ENCODE results near the gene ZCCHC14.
A peak's percentile ranks its signal among the peaks of the same experiment; 100 is the strongest.

The ZCCHC14 gene

GRCh38 chr16:87492721-87493607 is at the start of gene ZCCHC14:
ZCCHC14 (minus strand) TSS chr16:87493024; CDS start chr16:87492238, 786 bp downstream.
- in situ Hi-C loops (cut with MboI; ENCODE audit: low sequenced_read_pairs) = no loop called here
- DNase-seq (ENCODE audit: low spot score in 2 of 2) = peak; percentile 90 to 99
- Histone ChIP-seq H3K4me3 (peak within 1 kb of the TSS; percentile 50), H3K36me3 (replicated peaks) (0 out of 2 replicates have a peak, but pooled peaks cover 3% of the 10 kb centered on the region), H3K9me3 (no peaks in the 10 kb centered on the region), H3K4me1 (peaks cover 9% of the 10 kb centered on the region), H3K27me3 (ENCODE audit: low read depth) (no peaks in the 10 kb centered on the region)

- Histone ChIP-seq H3K27me3 (ENCODE audit: low read depth) (peaks cover 58% of the 10 kb centered on the region), H3K4me3 (no peak overlapping the region), H3K4me1 (no peaks in the 10 kb centered on the region), H3K36me3 (replicated peaks) (no peaks in the 10 kb centered on the region), H3K9me3 (no peaks in the 10 kb centered on the region)
- in situ Hi-C loops (cut with MboI; ENCODE audit: low sequenced_read_pairs) = no loop called here
- no peak for DNase-seq (ENCODE audit: low spot score in 2 of 2)
Measured at GRCh38 chr16:87541872-87542234, 49.0 kb upstream of the ZCCHC14 start.

GRCh38 chr16:87541147-87541871 is 48.5 kb upstream of the ZCCHC14 start:
- no peaks in the 10 kb centered on the region for H3K9me3 ChIP-seq
- DNase-seq (ENCODE audit: low spot score in 2 of 2) = peak in 1 of 2 experiments; percentile 34
- no peaks in the 10 kb centered on the region for H3K36me3 ChIP-seq (replicated peaks)
- peaks cover 58% of the 10 kb centered on the region for H3K27me3 ChIP-seq (ENCODE audit: low read depth)
- H3K4me1 ChIP-seq = no peaks in the 10 kb centered on the region
- in situ Hi-C loops (cut with MboI; ENCODE audit: low sequenced_read_pairs) = no loop called here
- H3K4me3 ChIP-seq = no peak overlapping the region

GRCh38 chr16:87540897-87541146 is 48.0 kb upstream of the ZCCHC14 start:
- H3K27me3 ChIP-seq (ENCODE audit: low read depth) = peaks cover 58% of the 10 kb centered on the region
- no peak for DNase-seq (ENCODE audit: low spot score in 2 of 2)
- no peaks in the 10 kb centered on the region for H3K4me1 ChIP-seq
- H3K4me3 ChIP-seq = no peak overlapping the region
- H3K36me3 ChIP-seq (replicated peaks) = no peaks in the 10 kb centered on the region
- in situ Hi-C loops (cut with MboI; ENCODE audit: low sequenced_read_pairs) = no loop called here
- H3K9me3 ChIP-seq = no peaks in the 10 kb centered on the region

GRCh38 chr16:87540072-87540896 is 47.5 kb upstream of the ZCCHC14 start:
- in situ Hi-C loops (cut with MboI; ENCODE audit: low sequenced_read_pairs) = no loop called here
- no peak overlapping the region for H3K4me3 ChIP-seq
- H3K4me1 ChIP-seq = no peaks in the 10 kb centered on the region
- H3K9me3 ChIP-seq = peaks cover 3% of the 10 kb centered on the region; the same call in 1 of the 2 replicates
- peaks cover 58% of the 10 kb centered on the region for H3K27me3 ChIP-seq (ENCODE audit: low read depth)
- no peaks in the 10 kb centered on the region for H3K36me3 ChIP-seq (replicated peaks)
- DNase-seq (ENCODE audit: low spot score in 2 of 2) = no peak

- no peak overlapping the region for H3K4me3 ChIP-seq
- peaks cover 3% of the 10 kb centered on the region; the same call in 1 of the 2 replicates for H3K9me3 ChIP-seq
- no peaks in the 10 kb centered on the region for H3K4me1 ChIP-seq
- no peaks in the 10 kb centered on the region for H3K36me3 ChIP-seq (replicated peaks)
- peaks cover 58% of the 10 kb centered on the region for H3K27me3 ChIP-seq (ENCODE audit: low read depth)
- in situ Hi-C loops (cut with MboI; ENCODE audit: low sequenced_read_pairs) = no loop called here
- no peak for DNase-seq (ENCODE audit: low spot score in 2 of 2)
Measured at GRCh38 chr16:87539113-87539512, 46.3 kb upstream of the ZCCHC14 start.

GRCh38 chr16:87538594-87538993 is 45.8 kb upstream of the ZCCHC14 start:
- Histone ChIP-seq H3K27me3 (ENCODE audit: low read depth) (peaks cover 53% of the 10 kb centered on the region), H3K36me3 (replicated peaks) (no peaks in the 10 kb centered on the region), H3K9me3 (peaks cover 3% of the 10 kb centered on the region; the same call in 1 of the 2 replicates), H3K4me3 (no peak overlapping the region), H3K4me1 (no peaks in the 10 kb centered on the region)
- DNase-seq (ENCODE audit: low spot score in 2 of 2) = no peak
- in situ Hi-C loops (cut with MboI; ENCODE audit: low sequenced_read_pairs) = no loop called here

- Histone ChIP-seq H3K36me3 (replicated peaks) (no peaks in the 10 kb centered on the region), H3K4me3 (no peak overlapping the region), H3K9me3 (peaks cover 3% of the 10 kb centered on the region; the same call in 1 of the 2 replicates), H3K4me1 (no peaks in the 10 kb centered on the region), H3K27me3 (ENCODE audit: low read depth) (peaks cover 49% of the 10 kb centered on the region)
- DNase-seq (ENCODE audit: low spot score in 2 of 2) = no peak
- in situ Hi-C loops (cut with MboI; ENCODE audit: low sequenced_read_pairs) = no loop called here
Measured at GRCh38 chr16:87538160-87538559, 45.3 kb upstream of the ZCCHC14 start.

- in situ Hi-C loops (cut with MboI; ENCODE audit: low sequenced_read_pairs) = no loop called here
- DNase-seq (ENCODE audit: low spot score in 2 of 2) = no peak
- H3K27me3 ChIP-seq (ENCODE audit: low read depth) = peaks cover 36% of the 10 kb centered on the region
- H3K36me3 ChIP-seq (replicated peaks) = no peaks in the 10 kb centered on the region
- no peaks in the 10 kb centered on the region for H3K4me1 ChIP-seq
- peaks cover 3% of the 10 kb centered on the region; the same call in 1 of the 2 replicates for H3K9me3 ChIP-seq
- H3K4me3 ChIP-seq = no peak overlapping the region
Measured at GRCh38 chr16:87536795-87537142, 43.9 kb upstream of the ZCCHC14 start.

- Histone ChIP-seq H3K27me3 (ENCODE audit: low read depth) (peaks cover 31% of the 10 kb centered on the region), H3K36me3 (replicated peaks) (no peaks in the 10 kb centered on the region), H3K9me3 (peaks cover 3% of the 10 kb centered on the region; the same call in 1 of the 2 replicates), H3K4me3 (no peak overlapping the region), H3K4me1 (no peaks in the 10 kb centered on the region)
- in situ Hi-C loops (cut with MboI; ENCODE audit: low sequenced_read_pairs) = no loop called here
- no peak for DNase-seq (ENCODE audit: low spot score in 2 of 2)
Measured at GRCh38 chr16:87535855-87536794, 43.3 kb upstream of the ZCCHC14 start.

GRCh38 chr16:87535457-87535854 is 42.6 kb upstream of the ZCCHC14 start:
- no peaks in the 10 kb centered on the region for H3K36me3 ChIP-seq (replicated peaks)
- no peaks in the 10 kb centered on the region for H3K4me1 ChIP-seq
- in situ Hi-C loops (cut with MboI; ENCODE audit: low sequenced_read_pairs) = no loop called here
- H3K4me3 ChIP-seq = no peak overlapping the region
- no peak for DNase-seq (ENCODE audit: low spot score in 2 of 2)
- peaks cover 3% of the 10 kb centered on the region; the same call in 1 of the 2 replicates for H3K9me3 ChIP-seq
- peaks cover 25% of the 10 kb centered on the region for H3K27me3 ChIP-seq (ENCODE audit: low read depth)

GRCh38 chr16:87534751-87535150 is 41.9 kb upstream of the ZCCHC14 start:
- in situ Hi-C loops (cut with MboI; ENCODE audit: low sequenced_read_pairs) = no loop called here
- no peak for DNase-seq (ENCODE audit: low spot score in 2 of 2)
- peaks cover 3% of the 10 kb centered on the region; the same call in 1 of the 2 replicates for H3K9me3 ChIP-seq
- peaks cover 18% of the 10 kb centered on the region for H3K27me3 ChIP-seq (ENCODE audit: low read depth)
- H3K4me1 ChIP-seq = no peaks in the 10 kb centered on the region
- H3K36me3 ChIP-seq (replicated peaks) = no peaks in the 10 kb centered on the region
- no peak overlapping the region for H3K4me3 ChIP-seq

Data from HAP-1 (cell line).